HG03520 (cell line): Measurements from ENCODE around the gene PAX2.

ENCODE experiments used
- ATAC-seq: cut with Tn5 transposase; IDR thresholded peaks from one replicate; pipeline ENCODE4 v1.9.1; 2021; ENCODE audit warnings: mild to moderate bottlenecking, moderate library complexity; ENCODE audit not compliant: unreplicated experiment

The PAX2 gene

GRCh38 chr10:100737355-100738054 lies 7.9 kb upstream of the PAX2 start:
- no peak for ATAC-seq

GRCh38 chr10:100738055-100738827 lies 7.1 kb upstream of the PAX2 start:
- no peak for ATAC-seq

GRCh38 chr10:100739517-100740368 lies 5.6 kb upstream of the PAX2 start:
- no peak for ATAC-seq

- ATAC-seq = no peak
Measured at GRCh38 chr10:100740476-100741377, 4.7 kb upstream of the PAX2 start.

- ATAC-seq = no peak
Measured at GRCh38 chr10:100741378-100742075, 3.9 kb upstream of the PAX2 start.

GRCh38 chr10:100742076-100742771 lies 3.2 kb upstream of the PAX2 start:
- ATAC-seq = no peak

GRCh38 chr10:100742936-100743335 lies 2.4 kb upstream of the PAX2 start:
- no peak for ATAC-seq

- no peak for ATAC-seq
Measured at GRCh38 chr10:100743626-100744135, 1.7 kb upstream of the PAX2 start.

GRCh38 chr10:100744136-100744986 lies 1.0 kb upstream of the PAX2 start:
- ATAC-seq = no peak

- no peak for ATAC-seq
Measured at GRCh38 chr10:100745882-100746783, 751 bp downstream of the PAX2 start.

- no peak for ATAC-seq
Measured at GRCh38 chr10:100746784-100747455, 1.5 kb downstream of the PAX2 start.

GRCh38 chr10:100747456-100748230 lies 2.3 kb downstream of the PAX2 start:
- no peak for ATAC-seq

GRCh38 chr10:100748231-100749058 lies 3.1 kb downstream of the PAX2 start:
- ATAC-seq = no peak

GRCh38 chr10:100749059-100749308 lies 3.6 kb downstream of the PAX2 start:
- ATAC-seq = no peak
